H1 (cell line): ENCODE data around the gene HSPA1B. TPM values are rescaled to one million over a fixed set of nuclear protein-coding genes. Genes with fewer than 3 reads are reported as not detected.

ENCODE experiments used
- ATF2 ChIP-seq: IDR thresholded peaks from 2 replicates; pipeline ENCODE4 v1.6.1; 2012; ENCODE audit warnings: low read length, inconsistent platforms
- CHD7 ChIP-seq: fragments of 300-600 bp; sonication (generic); IDR thresholded peaks from 2 replicates; pipeline ENCODE4 v1.7.1; 2012; ENCODE audit warnings: low read length, moderate library complexity, mild to moderate bottlenecking, inconsistent platforms; ENCODE audit not compliant: insufficient replicate concordance
- EZH2 ChIP-seq: fragments of 200-600 bp; sonication (generic); IDR thresholded peaks from 2 replicates; pipeline ENCODE4 v1.7.1; 2012; ENCODE audit warnings: low read depth, mild to moderate bottlenecking, moderate library complexity, low read length, inconsistent platforms; ENCODE audit not compliant: severe bottlenecking
- SIRT6 ChIP-seq: IDR thresholded peaks from one replicate; pipeline ENCODE4 v1.7.1; 2012; ENCODE audit warnings: low read length, inconsistent platforms
- polyA plus RNA-seq, 7 experiments: library from polyadenylated mRNA; depleted of rRNA in 3 of 7; stranded (reverse) in 5 of 7; unstranded in 2 of 7; fragments of >200 nt in 5 of 7; fragments of 200-250 nt in 2 of 7; gene quantifications; 1 replicate in 5 of 7; 2 replicates in 1 of 7; 4 replicates in 1 of 7; pipeline versions ENCODE4 v1.2.1 to v1.2.3, GENCODE V29; 2011 to 2013; ENCODE audit warnings: missing spikeins in 2 of 7, mixed read lengths in 2 of 7
- total RNA-seq: library from RNA; stranded (reverse); fragmentation: NEBNext Ultra II Directional; extraction: Animal tissue kit (Norgen Biotek cat#: 25700); gene quantifications from 2 replicates; pipeline ENCODE4 v1.2.1, GENCODE V29; 2021

The HSPA1B gene
- total and polyA plus RNA-seq, 2 of the 8 experiments (the other 6 are each of a cell fraction or from before 2014, with no cell fraction given): 36.6 to 76.6 TPM

GRCh38 chr6:31838968-31839367, 11.4 kb downstream of the HSPA1B start (continued):
- TF ChIP-seq ATF2: no peak
- no peak for TF ChIP-seq CHD7
- TF ChIP-seq EZH2: no peak
- TF ChIP-seq SIRT6: no peak
- TF ChIP-seq, all 59 proteins: peak for 0
